Measurements from ENCODE around the gene ADAMTS14.

ADAMTS14 gene

GRCh38 chr10:70791386-70792039, 119.2 kb downstream of the ADAMTS14 start:
- DNase-seq: no peak

DNA sequence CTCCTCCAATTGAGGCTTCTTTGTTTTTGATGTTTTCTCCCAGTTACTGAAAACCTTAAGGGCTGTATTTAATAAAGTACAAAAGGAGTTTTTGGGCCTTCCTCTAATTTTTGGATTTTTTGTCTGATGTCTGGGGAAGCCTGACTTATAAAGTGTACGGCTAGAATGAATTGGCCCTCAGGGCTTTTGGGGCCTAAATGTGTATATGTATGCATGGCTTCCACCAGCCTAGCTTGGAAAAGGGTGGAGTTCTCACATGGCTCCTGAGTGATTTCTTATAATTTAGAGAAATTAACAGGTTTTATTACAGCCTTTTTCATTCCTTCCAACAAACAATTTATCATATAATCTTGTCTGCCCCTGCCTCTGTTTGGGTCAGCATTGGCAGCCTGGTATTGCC, 123.3 kb downstream of the ADAMTS14 start:
- DNase-seq: no peak

DNA sequence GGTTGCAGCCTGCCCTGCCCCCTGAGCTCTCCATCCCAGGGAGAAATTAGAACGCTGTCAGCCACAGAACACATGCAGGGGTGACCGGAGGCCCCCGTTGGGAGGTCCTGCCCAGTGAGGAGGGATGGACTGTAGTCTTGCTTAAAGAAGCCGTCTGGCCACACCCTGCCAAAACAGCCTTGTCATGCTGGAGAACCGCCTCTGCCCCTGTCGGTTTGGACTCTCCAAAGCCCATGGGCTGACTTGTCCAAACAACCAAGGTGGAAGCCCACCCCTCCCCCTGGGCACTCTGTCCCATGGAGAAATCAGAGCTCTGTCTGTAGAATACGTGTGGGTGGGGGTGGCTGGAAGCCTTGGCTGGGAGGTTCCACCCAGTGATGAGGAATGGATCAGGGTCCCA, 125.5 kb downstream of the ADAMTS14 start:
- no peak for DNase-seq

DNA sequence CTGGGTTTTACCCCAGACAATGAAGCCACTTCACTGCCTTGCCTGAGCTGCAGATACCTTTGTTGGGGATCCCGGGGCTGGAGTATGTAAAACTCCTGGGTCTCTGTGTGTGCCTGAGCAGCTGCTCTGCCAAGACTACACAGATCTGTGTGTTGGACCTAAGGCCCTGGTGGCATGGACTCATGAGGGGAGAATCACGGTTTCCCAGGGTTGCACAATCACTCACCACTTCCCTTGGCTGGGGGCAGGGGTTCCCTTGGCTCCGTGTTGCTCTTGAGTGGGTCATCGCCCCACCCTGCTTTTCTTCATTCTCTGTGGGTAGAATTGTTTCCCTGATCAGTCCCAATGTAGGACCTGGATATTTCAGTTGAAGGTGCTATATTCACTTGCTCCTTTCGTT, 126.8 kb downstream of the ADAMTS14 start:
- no peak for DNase-seq

DNA sequence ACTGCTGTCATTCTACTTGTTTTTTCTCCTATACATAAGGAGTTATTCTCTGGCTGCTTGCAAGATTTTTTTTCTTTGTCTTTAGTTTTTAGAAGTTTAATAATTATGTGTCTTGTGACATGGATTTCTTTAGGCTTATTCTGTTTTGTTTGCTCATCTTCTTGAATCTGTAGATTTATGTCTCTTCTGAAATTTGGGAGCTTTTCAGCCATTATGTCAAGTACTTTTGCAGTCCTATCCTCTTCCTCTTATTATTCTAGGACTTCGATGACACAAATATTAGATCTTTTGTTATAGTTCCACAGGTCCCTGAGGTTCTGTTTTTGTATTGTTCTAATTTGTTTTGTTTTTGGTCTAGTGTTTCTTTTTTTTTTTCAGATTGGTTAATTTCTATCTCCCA, 129.5 kb downstream of the ADAMTS14 start:
- DNase-seq: no peak

- no peak for DNase-seq
These were observed 131.6 kb downstream of the ADAMTS14 start for GRCh38 chr10:70803775-70804420.

GRCh38 chr10:70804421-70804808, 132.1 kb downstream of the ADAMTS14 start:
- DNase-seq: no peak

DNA sequence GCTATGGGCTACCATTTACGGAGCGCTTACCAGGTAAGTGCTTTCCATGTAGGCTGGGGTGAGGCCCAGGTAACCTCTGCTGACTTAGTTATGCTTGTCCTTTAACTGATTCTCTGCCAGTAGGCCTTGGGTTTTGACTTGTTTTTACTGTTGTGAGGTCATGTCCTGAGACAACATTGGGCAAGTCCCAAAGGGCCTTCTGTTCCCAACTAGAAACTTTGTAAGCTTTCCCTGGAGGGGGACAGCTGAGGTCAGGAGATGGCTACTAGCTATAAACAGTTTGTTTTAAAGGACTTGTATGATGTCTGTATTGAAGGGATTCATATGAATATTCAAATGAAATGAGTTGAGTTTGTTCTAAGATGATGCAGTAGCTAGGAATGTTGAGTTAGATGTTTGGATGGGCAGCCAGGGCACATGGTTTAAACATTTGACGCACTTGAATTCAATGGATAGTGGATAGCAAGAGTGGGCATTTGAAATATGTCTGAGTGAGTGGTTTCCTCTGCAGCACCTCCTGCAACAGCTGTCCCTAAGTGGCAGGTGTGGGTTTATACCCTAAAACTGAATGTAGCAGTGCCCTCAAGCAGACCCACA, 133.4 kb downstream of the ADAMTS14 start:
- no peak for DNase-seq

DNA sequence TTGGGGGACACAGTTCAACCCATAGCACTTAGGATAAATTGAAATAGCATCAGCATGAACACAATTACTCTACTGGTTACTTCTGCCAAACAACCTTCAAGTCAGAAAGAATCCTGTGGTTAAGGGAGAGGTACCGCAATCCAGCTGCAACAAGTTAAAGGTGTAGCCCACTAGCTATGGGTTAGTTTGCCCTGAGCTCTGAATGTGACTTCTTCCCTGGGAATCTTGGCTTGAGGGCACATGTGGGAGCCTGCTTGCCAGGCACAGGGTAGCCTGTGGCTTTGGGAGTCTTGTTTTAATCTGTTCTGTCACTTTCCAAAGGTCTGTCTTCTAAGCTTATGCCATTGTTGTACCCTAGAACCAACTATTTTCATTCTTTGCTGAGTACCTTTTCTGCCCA, 134.5 kb downstream of the ADAMTS14 start:
- no peak for DNase-seq

DNA sequence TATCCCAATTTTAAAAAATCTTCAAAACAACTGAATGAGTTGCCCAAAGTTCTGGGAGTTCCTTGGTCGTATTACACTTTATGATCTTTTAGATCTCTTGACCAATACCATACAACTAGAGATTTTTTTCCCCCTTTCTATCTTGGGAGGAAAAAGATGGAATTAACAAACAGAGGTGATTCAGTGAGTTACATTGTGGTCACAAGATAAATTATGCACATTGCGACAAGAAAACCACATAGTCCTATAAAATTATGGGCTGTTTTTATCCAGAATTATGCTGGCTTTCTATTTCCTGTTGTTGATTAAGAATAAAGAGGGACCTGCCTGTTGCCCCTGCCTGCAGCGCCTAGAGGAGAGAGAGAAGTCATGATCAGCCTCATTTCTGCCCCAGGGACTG, 135.2 kb downstream of the ADAMTS14 start:
- no peak for DNase-seq

DNA sequence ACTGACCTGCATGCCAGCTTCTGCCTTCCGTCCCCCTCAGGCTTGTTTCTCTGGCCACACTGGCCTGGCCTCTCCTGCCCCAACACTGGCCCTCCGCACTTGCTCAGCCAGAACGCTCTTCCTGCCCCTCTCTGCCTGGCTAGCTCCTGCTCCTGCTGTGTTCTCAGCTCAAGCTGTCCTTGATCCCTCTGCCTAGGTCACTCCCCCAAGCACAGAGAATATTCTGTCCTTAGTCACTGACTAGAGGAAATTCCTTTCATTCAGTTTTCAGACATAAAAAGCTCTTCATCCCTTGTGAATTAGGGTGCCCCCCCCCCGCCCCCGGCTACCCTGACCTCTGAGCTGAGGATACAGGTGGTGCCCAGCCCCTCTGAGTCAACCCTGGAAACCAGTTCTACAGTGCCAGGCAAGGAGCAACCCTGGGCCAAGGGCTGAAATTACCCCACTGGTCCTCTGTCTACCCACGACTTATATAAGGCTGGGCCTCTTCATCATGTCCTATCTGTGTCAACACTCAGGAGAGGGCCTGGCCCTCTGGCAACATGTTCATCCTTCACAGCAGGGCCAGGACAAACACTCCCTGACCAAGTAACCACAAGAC, 136.8 kb downstream of the ADAMTS14 start:
- no peak for DNase-seq

DNA sequence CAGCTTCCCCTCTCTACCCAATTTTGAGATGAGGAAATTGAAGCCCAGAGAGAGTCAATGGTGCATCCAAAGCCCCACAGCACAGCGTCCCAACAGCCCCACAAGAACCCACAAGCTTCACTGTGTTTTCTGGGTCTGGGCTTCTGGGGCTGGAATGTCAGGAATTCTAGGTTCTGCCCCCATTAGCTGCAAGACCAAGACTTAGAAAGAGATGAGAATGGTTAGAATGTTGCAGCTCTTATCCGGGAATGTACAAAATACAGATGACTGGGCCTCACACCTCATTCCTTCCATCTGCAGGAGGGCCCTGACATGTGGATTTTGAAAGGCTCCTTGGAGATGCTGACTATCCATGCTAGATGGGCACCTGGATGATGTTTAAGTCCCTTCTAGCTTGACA, 137.4 kb downstream of the ADAMTS14 start:
- DNase-seq: no peak

DNA sequence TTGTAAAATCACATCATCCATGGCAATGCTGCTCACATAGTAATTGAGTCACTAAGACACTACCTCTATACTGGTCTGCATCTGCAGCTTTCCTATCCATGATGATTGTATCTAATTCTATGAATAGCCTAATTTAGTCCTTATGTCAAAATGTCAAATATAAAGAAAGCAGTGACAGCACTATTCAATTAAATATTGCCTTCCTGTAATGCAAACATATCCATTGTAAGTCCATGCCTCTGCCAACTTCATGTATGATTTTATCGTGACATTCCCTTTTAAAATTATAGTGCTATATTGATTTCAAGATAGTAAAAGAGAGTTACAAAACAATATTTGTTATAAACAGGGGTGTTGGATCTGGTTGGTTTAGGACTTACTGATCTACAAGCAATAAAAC, 138.7 kb downstream of the ADAMTS14 start:
- DNase-seq: no peak

- no peak for DNase-seq
These were observed 139.6 kb downstream of the ADAMTS14 start for GRCh38 chr10:70811881-70812280.
